Measurements from ENCODE around the gene CBLN3. TPM values are rescaled to one million over a fixed set of nuclear protein-coding genes. Genes with fewer than 3 reads are reported as not detected.

The CBLN3 gene
- polyA plus RNA-seq, 1 donor, result 3.7 TPM

- no peak for DNase-seq
Observed at GRCh38 chr14:24384169-24384568, 45.3 kb downstream of the CBLN3 start.

GRCh38 chr14:24382064-24382371 is 47.5 kb downstream of the CBLN3 start:
- DNase-seq, result no peak

- no peak for DNase-seq
Observed at GRCh38 chr14:24381363-24382063, 48.0 kb downstream of the CBLN3 start.

GRCh38 chr14:24379907-24380730 is 49.3 kb downstream of the CBLN3 start:
- DNase-seq, result no peak

GRCh38 chr14:24378981-24379906 is 50.2 kb downstream of the CBLN3 start:
- DNase-seq, result no peak

GRCh38 chr14:24378327-24378726 is 51.1 kb downstream of the CBLN3 start:
- DNase-seq, result no peak

- no peak for DNase-seq
Observed at GRCh38 chr14:24377657-24378056, 51.8 kb downstream of the CBLN3 start.

- no peak for DNase-seq
Observed at GRCh38 chr14:24377126-24377525, 52.3 kb downstream of the CBLN3 start.

Other genes starting within 250 kb of the CBLN3 start
- 35.6 TPM for gene IPO4, start 240.9 kb downstream of the CBLN3 start, polyA plus RNA-seq (ENCODE audit: insufficient read length)
- 39.7 TPM for gene TM9SF1, start 234.2 kb downstream of the CBLN3 start, polyA plus RNA-seq (ENCODE audit: insufficient read length)
- 13.3 TPM for gene TSSK4, start 224.0 kb downstream of the CBLN3 start, polyA plus RNA-seq (ENCODE audit: insufficient read length)
- 63.7 TPM for gene CHMP4A, start 216.2 kb downstream of the CBLN3 start, polyA plus RNA-seq (ENCODE audit: insufficient read length)
- gene MDP1, start 213.6 kb downstream of the CBLN3 start, polyA plus RNA-seq (ENCODE audit: insufficient read length), result 8.4 TPM
- 231 TPM for gene NEDD8, start 197.3 kb downstream of the CBLN3 start, polyA plus RNA-seq (ENCODE audit: insufficient read length)
- 121 TPM for gene GMPR2, start 196.7 kb downstream of the CBLN3 start, polyA plus RNA-seq (ENCODE audit: insufficient read length)
- gene TINF2, start 187.0 kb downstream of the CBLN3 start, polyA plus RNA-seq (ENCODE audit: insufficient read length), result 62.4 TPM
- gene TGM1, start 166.5 kb downstream of the CBLN3 start, polyA plus RNA-seq (ENCODE audit: insufficient read length), result 2.3 TPM
- gene RABGGTA, start 158.1 kb downstream of the CBLN3 start, polyA plus RNA-seq (ENCODE audit: insufficient read length), result 18.8 TPM
- 48.9 TPM for gene DHRS1, start 129.9 kb downstream of the CBLN3 start, polyA plus RNA-seq (ENCODE audit: insufficient read length)
- gene NOP9, start 129.8 kb downstream of the CBLN3 start, polyA plus RNA-seq (ENCODE audit: insufficient read length), result 29.0 TPM
- gene CIDEB, start 121.7 kb downstream of the CBLN3 start, polyA plus RNA-seq (ENCODE audit: insufficient read length), result 24.8 TPM
- gene LTB4R2, start 119.5 kb downstream of the CBLN3 start, polyA plus RNA-seq (ENCODE audit: insufficient read length), result 4.6 TPM
- gene LTB4R, start 118.2 kb downstream of the CBLN3 start, polyA plus RNA-seq (ENCODE audit: insufficient read length), result 6.7 TPM
- 22.4 TPM for gene ADCY4, start 94.6 kb downstream of the CBLN3 start, polyA plus RNA-seq (ENCODE audit: insufficient read length)
- 3.5 TPM for gene RIPK3, start 89.7 kb downstream of the CBLN3 start, polyA plus RNA-seq (ENCODE audit: insufficient read length)
- 70.3 TPM for gene NFATC4, start 61.5 kb downstream of the CBLN3 start, polyA plus RNA-seq (ENCODE audit: insufficient read length)
- 54.6 TPM for gene NYNRIN, start 30.7 kb downstream of the CBLN3 start, polyA plus RNA-seq (ENCODE audit: insufficient read length)
- gene KHNYN, start 286 bp upstream of the CBLN3 start, polyA plus RNA-seq (ENCODE audit: insufficient read length), result 50.5 TPM
- gene SDR39U1, start 13.1 kb upstream of the CBLN3 start, polyA plus RNA-seq (ENCODE audit: insufficient read length), result 55.4 TPM
- gene CMA1, start 78.6 kb upstream of the CBLN3 start, polyA plus RNA-seq (ENCODE audit: insufficient read length), result 0.42 TPM
- gene CTSG, start 146.6 kb upstream of the CBLN3 start, polyA plus RNA-seq (ENCODE audit: insufficient read length), result 0.27 TPM
- not detected for gene GZMH, start 180.0 kb upstream of the CBLN3 start, polyA plus RNA-seq (ENCODE audit: insufficient read length)
- gene GZMB, start 204.5 kb upstream of the CBLN3 start, polyA plus RNA-seq (ENCODE audit: insufficient read length), result 0.55 TPM

Data from left kidney (tissue), 2 donors.